ENCODE data around the gene CDK5. TPM values are rescaled to one million over a fixed set of nuclear protein-coding genes. Genes with fewer than 3 reads are reported as not detected.
A peak's percentile ranks its signal among the peaks of the same experiment; 100 is the strongest.

The CDK5 gene
- total RNA-seq, 1 donor from 2014 or later = 13.7 TPM

DNA sequence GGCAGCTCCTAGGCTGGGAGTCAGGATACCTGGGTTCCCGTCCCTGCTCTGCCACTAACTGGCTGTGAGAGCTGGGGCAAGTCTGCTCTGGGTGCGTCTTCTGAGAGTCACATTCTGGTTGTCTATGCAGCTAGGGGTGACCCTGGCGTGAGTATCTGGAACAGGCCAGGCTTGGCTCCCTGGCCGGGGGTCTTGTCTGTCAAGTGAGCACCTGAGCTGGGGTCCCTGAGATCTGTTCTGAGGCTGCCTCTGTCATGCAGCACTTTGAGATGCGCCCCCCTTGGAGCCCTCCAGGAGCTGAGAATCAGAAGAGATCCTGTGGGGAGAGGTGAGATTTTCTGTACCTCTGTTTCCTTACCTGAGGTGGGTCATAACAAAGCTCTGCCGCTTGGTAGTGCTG, 36.1 kb upstream of the CDK5 start:
- H3K27ac ChIP-seq = no peak overlapping the region
- ATAC-seq = no peak
- no peak for DNase-seq
- H3K36me3 ChIP-seq = peaks cover 13% of the 10 kb centered on the region
- intact Hi-C loops (cut with DNase I) = no loop called here
- peaks cover 54% of the 10 kb centered on the region for H3K4me1 ChIP-seq
- no peak overlapping the region for H3K4me3 ChIP-seq
- no peaks in the 10 kb centered on the region for H3K9me3 ChIP-seq
- H3K27me3 ChIP-seq (ENCODE audit: low read depth) = no peaks in the 10 kb centered on the region
- TF ChIP-seq, protein P1, sequence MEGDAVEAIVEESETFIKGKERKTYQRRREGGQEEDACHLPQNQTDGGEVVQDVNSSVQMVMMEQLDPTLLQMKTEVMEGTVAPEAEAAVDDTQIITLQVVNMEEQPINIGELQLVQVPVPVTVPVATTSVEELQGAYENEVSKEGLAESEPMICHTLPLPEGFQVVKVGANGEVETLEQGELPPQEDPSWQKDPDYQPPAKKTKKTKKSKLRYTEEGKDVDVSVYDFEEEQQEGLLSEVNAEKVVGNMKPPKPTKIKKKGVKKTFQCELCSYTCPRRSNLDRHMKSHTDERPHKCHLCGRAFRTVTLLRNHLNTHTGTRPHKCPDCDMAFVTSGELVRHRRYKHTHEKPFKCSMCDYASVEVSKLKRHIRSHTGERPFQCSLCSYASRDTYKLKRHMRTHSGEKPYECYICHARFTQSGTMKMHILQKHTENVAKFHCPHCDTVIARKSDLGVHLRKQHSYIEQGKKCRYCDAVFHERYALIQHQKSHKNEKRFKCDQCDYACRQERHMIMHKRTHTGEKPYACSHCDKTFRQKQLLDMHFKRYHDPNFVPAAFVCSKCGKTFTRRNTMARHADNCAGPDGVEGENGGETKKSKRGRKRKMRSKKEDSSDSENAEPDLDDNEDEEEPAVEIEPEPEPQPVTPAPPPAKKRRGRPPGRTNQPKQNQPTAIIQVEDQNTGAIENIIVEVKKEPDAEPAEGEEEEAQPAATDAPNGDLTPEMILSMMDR (IDR thresholded peaks at IDR 0.05) = no peak

DNA sequence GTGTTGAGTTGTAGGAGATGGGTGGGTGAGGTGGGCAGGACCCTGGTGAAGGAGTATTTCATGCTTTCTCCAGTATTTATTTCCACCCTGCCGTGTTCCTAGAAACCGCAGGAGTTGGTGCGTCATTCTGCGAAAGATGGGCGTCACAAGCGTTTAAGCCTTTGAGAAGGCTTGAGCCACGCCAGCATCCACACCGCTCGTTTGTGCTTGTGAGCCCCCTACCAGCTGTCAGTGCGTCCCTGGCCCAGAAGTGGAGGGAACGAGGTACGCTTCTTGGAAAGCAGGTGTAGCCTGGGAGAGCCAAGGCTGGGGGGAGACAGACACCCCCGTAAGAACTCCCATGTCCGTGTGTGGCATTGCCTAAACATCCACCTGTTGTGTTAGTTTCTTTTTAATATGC, 34.3 kb upstream of the CDK5 start:
- Histone ChIP-seq H3K27ac (peak overlapping the region; percentile 13), H3K4me1 (peaks cover 67% of the 10 kb centered on the region), H3K9me3 (no peaks in the 10 kb centered on the region), H3K36me3 (peaks cover 10% of the 10 kb centered on the region), H3K27me3 (ENCODE audit: low read depth) (no peaks in the 10 kb centered on the region), H3K4me3 (no peak overlapping the region)
- DNase-seq (no peak), ATAC-seq (no peak)
- TF ChIP-seq, protein P1 (IDR thresholded peaks at IDR 0.05) = no peak
- intact Hi-C loops (cut with DNase I) = no loop called here

DNA sequence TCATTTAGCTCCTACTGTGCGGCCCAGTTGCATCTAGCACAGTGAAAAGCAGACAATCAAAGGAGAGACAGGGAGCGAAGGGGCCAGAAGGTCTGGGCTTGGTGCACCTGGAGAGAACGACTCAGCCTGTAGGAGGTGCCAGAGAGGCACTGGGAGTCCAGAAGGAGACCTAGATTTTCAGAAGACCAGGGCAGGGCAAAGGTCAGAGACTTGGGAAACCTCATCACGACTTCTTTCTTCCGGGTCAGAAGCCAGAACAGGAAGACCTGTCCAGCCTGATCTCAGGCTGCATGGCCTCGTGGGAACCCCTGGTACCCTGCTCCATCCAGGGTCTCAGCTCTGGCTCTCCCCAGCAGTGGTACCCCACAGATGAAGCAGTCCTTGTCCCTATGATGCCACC, 33.7 kb upstream of the CDK5 start:
- Histone ChIP-seq H3K36me3 (peaks cover 6% of the 10 kb centered on the region), H3K27ac (peak overlapping the region; percentile 13), H3K9me3 (no peaks in the 10 kb centered on the region), H3K4me1 (peaks cover 67% of the 10 kb centered on the region), H3K27me3 (ENCODE audit: low read depth) (no peaks in the 10 kb centered on the region), H3K4me3 (no peak overlapping the region)
- TF ChIP-seq, protein P1 (IDR thresholded peaks at IDR 0.05) = peak; percentile 53
- ATAC-seq = peak in 1 of 2 donors; percentile 1
- no peak for DNase-seq
- intact Hi-C loops (cut with DNase I) = no loop called here

DNA sequence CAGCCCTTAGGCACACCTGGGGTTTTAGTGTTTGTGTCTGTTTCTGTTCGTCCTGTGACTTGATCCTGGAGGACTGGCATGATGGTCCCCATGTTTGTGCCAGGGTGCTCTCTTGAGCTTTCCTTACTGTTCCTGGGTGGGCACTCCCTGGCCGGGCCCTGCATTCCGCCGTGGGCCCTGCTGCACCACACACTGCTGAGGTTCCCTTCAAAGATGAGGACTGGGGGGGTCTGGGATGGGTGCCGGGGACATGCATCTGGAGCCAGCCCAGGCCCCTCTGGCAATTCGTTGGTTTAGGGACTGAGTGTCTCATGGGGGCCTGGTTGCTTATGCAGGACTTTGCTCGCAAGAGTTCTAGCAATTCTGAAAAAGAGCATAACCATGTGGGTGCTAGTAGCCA, 33.3 kb upstream of the CDK5 start:
- H3K4me3 ChIP-seq = no peak overlapping the region
- H3K36me3 ChIP-seq = peaks cover 6% of the 10 kb centered on the region
- peak overlapping the region; percentile 13 for H3K27ac ChIP-seq
- H3K9me3 ChIP-seq = no peaks in the 10 kb centered on the region
- intact Hi-C loops (cut with DNase I) = no loop called here
- TF ChIP-seq, protein P1 (IDR thresholded peaks at IDR 0.05) = no peak
- peaks cover 67% of the 10 kb centered on the region for H3K4me1 ChIP-seq
- ATAC-seq = no peak
- no peaks in the 10 kb centered on the region for H3K27me3 ChIP-seq (ENCODE audit: low read depth)
- DNase-seq = no peak

DNA sequence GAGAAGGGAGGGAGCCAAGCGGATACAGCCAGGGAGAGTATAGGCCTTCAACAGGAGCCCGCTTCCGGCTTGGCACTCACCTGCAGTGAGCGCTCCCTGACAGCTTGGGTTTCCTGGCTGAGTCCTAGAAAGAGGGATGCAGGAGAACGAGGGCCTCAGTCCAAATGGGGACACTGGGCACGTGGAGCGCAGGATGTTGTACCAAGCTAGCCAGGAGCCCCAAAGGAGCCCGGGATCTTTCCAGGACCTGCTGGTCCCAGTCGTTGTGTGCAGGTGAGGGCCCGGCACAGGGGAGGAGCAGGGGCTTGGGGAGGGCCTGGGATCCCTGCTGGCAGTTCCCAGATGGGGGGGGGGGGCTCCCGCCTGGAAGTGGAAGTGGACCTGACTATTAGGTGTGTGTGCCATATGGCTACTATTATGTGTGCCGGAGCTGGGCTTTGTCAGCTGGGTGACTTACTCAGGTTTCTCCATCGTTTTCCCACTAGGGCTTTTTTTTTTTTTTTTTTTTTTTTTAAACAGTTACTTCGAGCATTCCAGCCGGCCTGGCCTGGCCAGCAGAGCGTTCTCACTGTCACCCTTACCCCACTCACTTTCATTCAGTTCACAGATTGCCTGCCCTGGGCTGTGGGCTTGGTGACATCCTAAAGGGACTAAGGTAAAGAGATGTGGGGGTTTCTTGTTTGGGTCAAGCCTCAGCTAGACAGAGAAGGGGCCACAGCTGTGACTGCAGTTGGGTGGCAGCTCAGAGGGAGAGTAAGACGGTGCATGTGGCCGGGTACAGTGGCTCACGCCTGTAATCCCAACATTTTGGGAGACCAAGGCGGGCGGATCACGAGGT, 32.4 kb upstream of the CDK5 start:
- intact Hi-C loops (cut with DNase I) = no loop called here
- peaks cover 6% of the 10 kb centered on the region for H3K36me3 ChIP-seq
- no peaks in the 10 kb centered on the region for H3K9me3 ChIP-seq
- H3K27ac ChIP-seq = peak overlapping the region; percentile 88
- peak overlapping the region; percentile 93 for H3K4me3 ChIP-seq
- ATAC-seq (no peak), DNase-seq (no peak)
- no peaks in the 10 kb centered on the region for H3K27me3 ChIP-seq (ENCODE audit: low read depth)
- TF ChIP-seq, protein P1 (IDR thresholded peaks at IDR 0.05) = no peak
- H3K4me1 ChIP-seq = peaks cover 66% of the 10 kb centered on the region

All from lower lobe of right lung (tissue), 2 donors.